Activated CD4-positive, alpha-beta memory T cell treated with anti-CD3 and anti-CD28 coated beads for 36 hours (primary cell): ENCODE data around the gene ENOX1. TPM values are rescaled to one million over a fixed set of nuclear protein-coding genes. Genes with fewer than 3 reads are reported as not detected.

Source experiments
- CTCF ChIA-PET: fragments of 350-600 bp; sonication (Branson Sonifier 250); formaldehyde crosslinking; loops from one replicate; lab custom pipeline; 2021; ENCODE audit warnings: antibody characterized with exemption, inconsistent platforms; lab: Charles Lee
- POLR2A ChIA-PET: fragments of 350-600 bp; sonication (Branson Sonifier 250); formaldehyde crosslinking; loops from one replicate; lab custom pipeline; 2021; ENCODE audit warnings: antibody characterized with exemption; lab: Charles Lee
- DNase-seq: peaks from one replicate; pipeline ENCODE4 v3.0.0-alpha.2; 2020
- H3K27ac Mint-ChIP-seq: one replicate; pipeline ENCODE4 v1.8.0; 2021; ENCODE audit warnings: mixed read lengths
- H3K27me3 Mint-ChIP-seq: one replicate; pipeline ENCODE4 v1.8.0; 2021; ENCODE audit warnings: mixed read lengths
- H3K36me3 Mint-ChIP-seq: one replicate; pipeline ENCODE4 v1.8.0; 2021; ENCODE audit warnings: mixed read lengths
- H3K4me1 Mint-ChIP-seq: one replicate; pipeline ENCODE4 v1.8.0; 2021; ENCODE audit warnings: low read depth, mixed read lengths
- H3K4me3 Mint-ChIP-seq: one replicate; pipeline ENCODE4 v1.8.0; 2021; ENCODE audit warnings: mild to moderate bottlenecking, mixed read lengths
- H3K9me3 Mint-ChIP-seq: one replicate; pipeline ENCODE4 v1.8.0; 2021; ENCODE audit warnings: mixed read lengths
- intact Hi-C: fragments of 100-400 bp; cut with micrococcal nuclease; formaldehyde crosslinking; loops from one replicate; pipeline ENCODE4 v1.15.1; 2023
- total RNA-seq, 2 experiments: library from RNA; stranded (reverse); gene quantifications; one replicate each; pipeline ENCODE4 v1.2.3, GENCODE V29; 2021

The ENOX1 gene
- total RNA-seq, 2 experiments from 2014 or later = 0.44 to 0.45 TPM

- Mint-ChIP-seq H3K36me3 (no peaks in the 10 kb centered on the region), H3K4me1 (no peaks in the 10 kb centered on the region), H3K9me3 (no peaks in the 10 kb centered on the region), H3K4me3 (no peak overlapping the region), H3K27ac (no peak overlapping the region), H3K27me3 (peaks cover 6% of the 10 kb centered on the region)
- no peak for DNase-seq
- ChIA-PET CTCF (no interaction called here), POLR2A (interaction anchor here (1.1 kb wide), 1 partner anchor 11 kb away, joined by 3 read pairs; no protein-coding TSS in a partner anchor)
- intact Hi-C loops = no loop called here
Observed at GRCh38 chr13:43339805-43340550, 446.8 kb downstream of the ENOX1 start.

- H3K4me3 Mint-ChIP-seq = no peak overlapping the region
Observed at GRCh38 chr13:43339145-43339804, 447.5 kb downstream of the ENOX1 start.

GRCh38 chr13:43335764-43336163 lies 451.0 kb downstream of the ENOX1 start:
- ChIA-PET CTCF (no interaction called here), POLR2A (no interaction called here)
- Mint-ChIP-seq H3K9me3 (no peaks in the 10 kb centered on the region), H3K27me3 (peaks cover 1% of the 10 kb centered on the region), H3K4me1 (no peaks in the 10 kb centered on the region), H3K36me3 (no peaks in the 10 kb centered on the region), H3K27ac (no peak overlapping the region), H3K4me3 (no peak overlapping the region)
- DNase-seq = no peak
- intact Hi-C loops = no loop called here

More at GRCh38 chr13:43339145-43339804, 447.5 kb downstream of the ENOX1 start:
- Mint-ChIP-seq H3K27me3 (peaks cover 3% of the 10 kb centered on the region), H3K36me3 (no peaks in the 10 kb centered on the region), H3K9me3 (no peaks in the 10 kb centered on the region), H3K4me1 (no peaks in the 10 kb centered on the region), H3K27ac (no peak overlapping the region)
- intact Hi-C loops = no loop called here
- no peak for DNase-seq
- CTCF ChIA-PET = no interaction called here
- POLR2A ChIA-PET = interaction anchor here (1.1 kb wide), 1 partner anchor 10 kb away, joined by 3 read pairs; no protein-coding TSS in a partner anchor

GRCh38 chr13:43333176-43333575 lies 453.6 kb downstream of the ENOX1 start:
- peaks cover 1% of the 10 kb centered on the region for H3K27me3 Mint-ChIP-seq
- ChIA-PET POLR2A (no interaction called here), CTCF (no interaction called here)
- H3K27ac Mint-ChIP-seq = no peak overlapping the region
- H3K36me3 Mint-ChIP-seq = no peaks in the 10 kb centered on the region
- intact Hi-C loops = no loop called here
- H3K9me3 Mint-ChIP-seq = no peaks in the 10 kb centered on the region
- H3K4me1 Mint-ChIP-seq = no peaks in the 10 kb centered on the region
- DNase-seq = no peak
- no peak overlapping the region for H3K4me3 Mint-ChIP-seq

- POLR2A ChIA-PET = no interaction called here
- intact Hi-C loops = no loop called here
- no peak overlapping the region for H3K27ac Mint-ChIP-seq
- no peak overlapping the region for H3K4me3 Mint-ChIP-seq
- CTCF ChIA-PET = no interaction called here
- H3K36me3 Mint-ChIP-seq = no peaks in the 10 kb centered on the region
- no peak for DNase-seq
- no peaks in the 10 kb centered on the region for H3K27me3 Mint-ChIP-seq
- H3K9me3 Mint-ChIP-seq = no peaks in the 10 kb centered on the region
- no peaks in the 10 kb centered on the region for H3K4me1 Mint-ChIP-seq
Observed at GRCh38 chr13:43331672-43332071, 455.1 kb downstream of the ENOX1 start.

GRCh38 chr13:43329702-43330101 lies 457.1 kb downstream of the ENOX1 start:
- Mint-ChIP-seq H3K9me3 (no peaks in the 10 kb centered on the region), H3K4me3 (no peak overlapping the region), H3K36me3 (no peaks in the 10 kb centered on the region), H3K27ac (no peak overlapping the region), H3K4me1 (no peaks in the 10 kb centered on the region), H3K27me3 (no peaks in the 10 kb centered on the region)
- CTCF ChIA-PET = no interaction called here
- intact Hi-C loops = no loop called here
- POLR2A ChIA-PET = interaction anchor here (0.8 kb wide), 1 partner anchor 10 kb away, joined by 3 read pairs; no protein-coding TSS in a partner anchor
- DNase-seq = no peak

GRCh38 chr13:43328907-43329306 lies 457.9 kb downstream of the ENOX1 start:
- H3K36me3 Mint-ChIP-seq = no peaks in the 10 kb centered on the region
- H3K27me3 Mint-ChIP-seq = no peaks in the 10 kb centered on the region
- no peak for DNase-seq
- no peaks in the 10 kb centered on the region for H3K4me1 Mint-ChIP-seq
- CTCF ChIA-PET = no interaction called here
- H3K27ac Mint-ChIP-seq = no peak overlapping the region
- intact Hi-C loops = no loop called here
- H3K4me3 Mint-ChIP-seq = no peak overlapping the region
- POLR2A ChIA-PET = interaction anchor here (0.8 kb wide), 1 partner anchor 10 kb away, joined by 3 read pairs; no protein-coding TSS in a partner anchor
- H3K9me3 Mint-ChIP-seq = no peaks in the 10 kb centered on the region

- intact Hi-C loops = no loop called here
- Mint-ChIP-seq H3K36me3 (no peaks in the 10 kb centered on the region), H3K4me1 (no peaks in the 10 kb centered on the region), H3K4me3 (no peak overlapping the region), H3K27ac (no peak overlapping the region), H3K9me3 (no peaks in the 10 kb centered on the region), H3K27me3 (peaks cover 2% of the 10 kb centered on the region)
- CTCF ChIA-PET = no interaction called here
- no peak for DNase-seq
- POLR2A ChIA-PET = no interaction called here
Observed at GRCh38 chr13:43326100-43326499, 460.7 kb downstream of the ENOX1 start.

- intact Hi-C loops = no loop called here
- peaks cover 5% of the 10 kb centered on the region for H3K27me3 Mint-ChIP-seq
- DNase-seq = no peak
- POLR2A ChIA-PET = no interaction called here
- H3K4me3 Mint-ChIP-seq = no peak overlapping the region
- no peaks in the 10 kb centered on the region for H3K4me1 Mint-ChIP-seq
- H3K9me3 Mint-ChIP-seq = no peaks in the 10 kb centered on the region
- H3K36me3 Mint-ChIP-seq = no peaks in the 10 kb centered on the region
- no peak overlapping the region for H3K27ac Mint-ChIP-seq
- CTCF ChIA-PET = no interaction called here
Observed at GRCh38 chr13:43325636-43326035, 461.1 kb downstream of the ENOX1 start.

- CTCF ChIA-PET = no interaction called here
- intact Hi-C loops = no loop called here
- H3K27ac Mint-ChIP-seq = no peak overlapping the region
Observed at GRCh38 chr13:43324129-43324528, 462.6 kb downstream of the ENOX1 start.

GRCh38 chr13:43319617-43320444 lies 466.9 kb downstream of the ENOX1 start:
- Mint-ChIP-seq H3K27me3 (peaks cover 13% of the 10 kb centered on the region), H3K36me3 (no peaks in the 10 kb centered on the region), H3K9me3 (no peaks in the 10 kb centered on the region), H3K27ac (no peak overlapping the region), H3K4me3 (no peak overlapping the region), H3K4me1 (no peaks in the 10 kb centered on the region)
- ChIA-PET POLR2A (no interaction called here), CTCF (no interaction called here)
- intact Hi-C loops = no loop called here
- DNase-seq = no peak

More at GRCh38 chr13:43324129-43324528, 462.6 kb downstream of the ENOX1 start:
- Mint-ChIP-seq H3K4me1 (no peaks in the 10 kb centered on the region), H3K4me3 (no peak overlapping the region), H3K9me3 (no peaks in the 10 kb centered on the region), H3K27me3 (peaks cover 8% of the 10 kb centered on the region), H3K36me3 (no peaks in the 10 kb centered on the region)
- no peak for DNase-seq
- POLR2A ChIA-PET = no interaction called here

GRCh38 chr13:43316946-43317353 lies 469.8 kb downstream of the ENOX1 start:
- Mint-ChIP-seq H3K4me1 (no peaks in the 10 kb centered on the region), H3K4me3 (no peak overlapping the region), H3K9me3 (no peaks in the 10 kb centered on the region), H3K36me3 (no peaks in the 10 kb centered on the region), H3K27ac (no peak overlapping the region), H3K27me3 (peaks cover 11% of the 10 kb centered on the region)
- intact Hi-C loops = no loop called here
- ChIA-PET POLR2A (no interaction called here), CTCF (no interaction called here)
- DNase-seq = no peak
